Endothelial cell of umbilical vein (primary cell): ENCODE results near the gene TSKU.

Experiments used
- EZH2 ChIP-seq: IDR thresholded peaks from 2 replicates; pipeline ENCODE4 v1.6.1; 2012; ENCODE audit warnings: borderline replicate concordance, low read depth, mild to moderate bottlenecking, moderate library complexity, low read length, inconsistent platforms; ENCODE audit not compliant: severe bottlenecking
- FOS ChIP-seq: IDR thresholded peaks from 2 replicates; pipeline ENCODE4 v1.6.1; 2011; ENCODE audit warnings: mild to moderate bottlenecking, low read length, moderate library complexity, borderline replicate concordance; ENCODE audit not compliant: insufficient read depth
- POLR2A ChIP-seq: IDR thresholded peaks from 2 replicates; pipeline ENCODE4 v1.6.1; 2012; ENCODE audit warnings: low read depth, mild to moderate bottlenecking, control low read depth, low read length
- POLR2AphosphoS5 ChIP-seq: IDR thresholded peaks from 2 replicates; pipeline ENCODE4 v1.6.1; 2012; ENCODE audit warnings: low read depth, mild to moderate bottlenecking, control low read depth, low read length, moderate library complexity; ENCODE audit not compliant: insufficient read depth
- TF ChIP-seq, protein P1 (sequence below), 2 donors: IDR thresholded peaks; 1 replicate in 1 of 2; 2 replicates in 1 of 2; pipeline ENCODE4 v1.5.1; 2011; ENCODE audit warnings: low read length in 2 of 2, mild to moderate bottlenecking in 2 of 2, moderate library complexity in 2 of 2, control low read depth in 1 of 2, inconsistent platforms in 1 of 2, low read depth in 1 of 2; ENCODE audit not compliant: insufficient read depth in 1 of 2; ENCODE audit errors: extremely low read depth in 1 of 2
- TF ChIP-seq, protein P2 (sequence below): IDR thresholded peaks from 2 replicates; pipeline ENCODE4 v1.6.1; 2011; ENCODE audit not compliant: insufficient read depth, insufficient read length

- TF ChIP-seq POLR2A, result no peak
- TF ChIP-seq, protein P1, sequence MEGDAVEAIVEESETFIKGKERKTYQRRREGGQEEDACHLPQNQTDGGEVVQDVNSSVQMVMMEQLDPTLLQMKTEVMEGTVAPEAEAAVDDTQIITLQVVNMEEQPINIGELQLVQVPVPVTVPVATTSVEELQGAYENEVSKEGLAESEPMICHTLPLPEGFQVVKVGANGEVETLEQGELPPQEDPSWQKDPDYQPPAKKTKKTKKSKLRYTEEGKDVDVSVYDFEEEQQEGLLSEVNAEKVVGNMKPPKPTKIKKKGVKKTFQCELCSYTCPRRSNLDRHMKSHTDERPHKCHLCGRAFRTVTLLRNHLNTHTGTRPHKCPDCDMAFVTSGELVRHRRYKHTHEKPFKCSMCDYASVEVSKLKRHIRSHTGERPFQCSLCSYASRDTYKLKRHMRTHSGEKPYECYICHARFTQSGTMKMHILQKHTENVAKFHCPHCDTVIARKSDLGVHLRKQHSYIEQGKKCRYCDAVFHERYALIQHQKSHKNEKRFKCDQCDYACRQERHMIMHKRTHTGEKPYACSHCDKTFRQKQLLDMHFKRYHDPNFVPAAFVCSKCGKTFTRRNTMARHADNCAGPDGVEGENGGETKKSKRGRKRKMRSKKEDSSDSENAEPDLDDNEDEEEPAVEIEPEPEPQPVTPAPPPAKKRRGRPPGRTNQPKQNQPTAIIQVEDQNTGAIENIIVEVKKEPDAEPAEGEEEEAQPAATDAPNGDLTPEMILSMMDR (IDR thresholded peaks at IDR 0.05; ENCODE audit: extremely low read depth in 1 of 2, insufficient read depth in 1 of 2, low read depth in 1 of 2, low read length in 2 of 2), result no peak
- TF ChIP-seq, protein P2, sequence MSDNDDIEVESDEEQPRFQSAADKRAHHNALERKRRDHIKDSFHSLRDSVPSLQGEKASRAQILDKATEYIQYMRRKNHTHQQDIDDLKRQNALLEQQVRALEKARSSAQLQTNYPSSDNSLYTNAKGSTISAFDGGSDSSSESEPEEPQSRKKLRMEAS, result no peak
- TF ChIP-seq FOS, result no peak
- no peak for TF ChIP-seq EZH2
- TF ChIP-seq POLR2AphosphoS5, result no peak
Observed at GRCh38 chr11:76739798-76740197, 43.4 kb upstream of the TSKU start.
